Left renal pelvis (tissue), 4 donors: ENCODE results near the gene SMCO2. TPM values are rescaled to one million over a fixed set of nuclear protein-coding genes. Genes with fewer than 3 reads are reported as not detected.
"Not testable (repeated sequence)": the region's sequence is repeated elsewhere in the genome, so short reads cannot be mapped to it uniquely, and the experiment has no call there.

ENCODE experiments used
- DNase-seq, 4 donors: peaks; one replicate each; pipeline ENCODE4 v3.0.0-alpha.2; 2013; ENCODE audit warnings: low read depth in 4 of 4, low spot score in 3 of 4
- polyA plus RNA-seq, 4 donors: library from polyadenylated mRNA; unstranded; fragments of 120-200 nt; gene quantifications; one replicate each; pipeline ENCODE4 v1.2.1, GENCODE V29; 2013; ENCODE audit not compliant: insufficient read length in 4 of 4

The SMCO2 gene
- polyA plus RNA-seq, 4 donors: 0.14 to 0.45 (median 0.37) TPM; not detected in 1

GRCh38 chr12:27523642-27524493, 77.3 kb downstream of the SMCO2 start, which contains the start of gene PPFIBP1:
TSS of gene PPFIBP1 (plus strand) at chr12:27524206. CDS start at chr12:27633397, 109,191 bp downstream.
- DNase-seq: peak; percentile 97 to 98 (median 98)

DNA sequence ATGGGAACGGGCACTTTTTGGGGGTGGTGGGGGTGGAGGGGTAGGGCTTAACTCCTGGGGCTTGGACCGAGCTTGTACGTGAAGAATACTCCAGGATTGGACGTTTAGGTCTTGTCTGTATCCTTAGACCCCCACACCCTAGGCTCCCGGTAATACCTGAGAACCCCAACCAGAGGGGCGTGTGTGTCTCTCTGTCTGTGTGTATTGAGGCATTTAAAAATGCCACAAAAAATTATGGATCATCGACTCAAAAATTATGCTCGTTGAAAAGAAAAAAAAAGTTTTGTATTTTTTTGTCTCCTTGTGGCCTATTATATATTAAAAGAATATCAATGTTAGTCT, 77.9 kb downstream of the SMCO2 start:
- DNase-seq: no peak

GRCh38 chr12:27524839-27525753, 78.6 kb downstream of the SMCO2 start:
- DNase-seq: no peak

DNA sequence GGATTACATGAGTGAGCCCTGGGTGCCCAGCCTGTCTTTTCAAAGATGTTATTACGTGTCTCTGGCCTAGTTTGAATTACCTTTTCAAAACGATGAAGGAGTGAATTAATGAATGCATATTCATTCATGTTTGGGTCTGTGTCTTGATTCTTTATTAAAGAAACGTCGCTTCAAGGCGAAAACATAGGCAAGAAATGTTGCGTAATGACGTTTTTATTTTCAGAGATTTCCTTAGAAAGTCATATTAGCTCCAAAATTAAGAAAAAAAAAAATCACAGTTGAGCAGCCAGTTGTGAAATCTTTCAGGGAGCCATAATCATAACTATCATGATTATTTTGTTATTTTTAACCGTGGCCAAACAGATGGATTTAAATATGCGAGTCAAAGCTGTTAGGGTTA, 81.0 kb downstream of the SMCO2 start:
- DNase-seq: no peak

DNA sequence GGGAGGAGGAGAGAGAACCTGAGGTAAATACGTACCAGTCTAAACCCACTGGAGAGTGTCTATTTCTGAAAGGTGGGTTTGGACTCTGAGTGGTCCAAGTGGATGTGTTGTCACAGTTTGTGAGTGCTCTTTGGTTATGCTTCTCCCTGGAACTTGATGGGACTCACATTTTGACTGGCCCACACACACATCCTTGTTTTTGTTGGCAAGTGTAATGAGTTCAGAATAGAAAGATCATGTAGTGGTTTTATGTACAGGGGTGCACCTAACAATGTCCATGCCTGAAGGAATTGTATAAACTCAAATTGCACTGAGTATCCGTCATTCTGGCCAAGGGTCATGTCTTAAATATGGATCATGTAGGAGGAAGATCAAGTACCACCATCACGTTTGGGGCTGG, 82.3 kb downstream of the SMCO2 start:
- DNase-seq: no peak

GRCh38 chr12:27530157-27530922, 83.8 kb downstream of the SMCO2 start:
- DNase-seq: no peak

GRCh38 chr12:27531896-27532295, 85.4 kb downstream of the SMCO2 start:
- no peak for DNase-seq

DNA sequence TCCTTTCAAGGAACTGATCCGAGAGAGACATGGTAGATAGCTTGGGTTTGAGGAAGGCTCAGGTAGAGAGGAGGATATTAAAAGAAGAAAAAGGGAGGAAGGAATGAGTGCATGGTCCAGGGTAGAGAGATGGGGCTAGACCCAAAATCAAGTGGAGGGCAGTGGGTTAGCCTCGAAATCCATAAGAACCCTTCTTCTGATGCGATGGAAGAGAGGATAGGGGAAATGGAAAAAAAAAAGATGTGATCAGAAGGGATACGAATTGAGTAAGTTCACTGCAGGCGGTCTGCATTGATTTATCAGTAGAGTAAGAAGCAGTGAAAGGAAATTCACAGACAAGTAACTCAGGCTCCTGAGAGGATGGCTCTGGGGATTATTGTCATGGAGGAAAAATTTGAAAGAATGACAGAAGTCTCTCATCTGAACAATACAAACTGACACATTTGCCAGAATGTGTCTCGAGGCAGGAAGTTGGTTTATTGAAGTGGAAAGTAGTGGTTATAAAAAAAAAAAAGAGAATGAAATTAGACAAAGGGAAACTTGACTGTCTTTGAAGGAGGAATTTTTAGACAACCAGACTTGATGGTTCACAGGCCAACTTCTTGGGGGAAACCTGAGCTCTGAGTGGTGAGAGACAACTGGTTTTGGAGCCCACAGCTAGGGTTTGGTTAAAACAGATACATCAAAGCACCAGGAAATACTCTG, 87.7 kb downstream of the SMCO2 start:
- no peak for DNase-seq

DNA sequence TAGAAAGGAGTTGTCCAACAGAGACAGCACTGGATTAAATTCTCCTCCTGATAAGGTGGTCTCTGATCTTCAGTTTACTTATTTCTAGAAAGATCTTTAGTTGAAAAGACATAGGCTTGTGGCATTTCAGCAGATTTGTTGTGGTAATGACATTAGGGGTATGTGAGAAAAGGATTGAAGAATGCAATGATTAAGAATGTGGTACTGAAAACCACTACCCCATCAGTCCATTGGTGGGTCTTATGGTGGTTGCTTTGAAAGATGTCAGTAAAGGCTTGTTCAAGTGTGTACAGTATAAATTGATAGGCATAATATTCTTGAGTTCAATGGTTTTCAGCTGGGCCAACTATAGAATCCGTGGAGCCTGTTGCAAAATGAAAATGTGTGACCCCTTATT, 88.2 kb downstream of the SMCO2 start:
- no peak for DNase-seq

- DNase-seq: no peak
These were observed 88.8 kb downstream of the SMCO2 start for GRCh38 chr12:27535318-27535717.

GRCh38 chr12:27537855-27538675, 91.5 kb downstream of the SMCO2 start:
- DNase-seq: no peak

DNA sequence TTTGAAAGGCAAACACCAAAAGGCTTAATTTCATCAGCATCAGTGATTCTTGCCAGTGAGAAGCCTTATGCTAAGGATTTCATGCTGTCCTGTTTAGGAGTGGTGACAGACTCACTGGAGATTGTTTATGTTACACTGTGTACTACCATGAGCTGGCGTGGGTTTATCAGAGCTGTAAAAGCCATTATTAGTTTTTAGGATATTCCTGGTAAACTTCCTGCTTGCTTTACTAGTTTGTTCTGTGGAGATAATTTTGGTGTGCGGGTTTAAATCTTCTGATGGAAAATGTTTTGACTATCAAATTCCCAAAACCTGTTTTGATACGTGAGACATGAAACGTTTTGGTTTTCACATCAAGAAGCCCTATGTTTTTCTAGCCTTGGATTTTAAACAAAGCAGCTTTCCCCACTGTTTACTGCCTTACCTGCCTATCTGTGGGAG, 92.7 kb downstream of the SMCO2 start:
- no peak for DNase-seq

- no peak for DNase-seq
These were observed 94.6 kb downstream of the SMCO2 start for GRCh38 chr12:27541031-27541719.

GRCh38 chr12:27542628-27543027, 96.1 kb downstream of the SMCO2 start:
- DNase-seq: no peak

- not testable (repeated sequence) for DNase-seq
These were observed 98.3 kb downstream of the SMCO2 start for GRCh38 chr12:27544858-27545257.

DNA sequence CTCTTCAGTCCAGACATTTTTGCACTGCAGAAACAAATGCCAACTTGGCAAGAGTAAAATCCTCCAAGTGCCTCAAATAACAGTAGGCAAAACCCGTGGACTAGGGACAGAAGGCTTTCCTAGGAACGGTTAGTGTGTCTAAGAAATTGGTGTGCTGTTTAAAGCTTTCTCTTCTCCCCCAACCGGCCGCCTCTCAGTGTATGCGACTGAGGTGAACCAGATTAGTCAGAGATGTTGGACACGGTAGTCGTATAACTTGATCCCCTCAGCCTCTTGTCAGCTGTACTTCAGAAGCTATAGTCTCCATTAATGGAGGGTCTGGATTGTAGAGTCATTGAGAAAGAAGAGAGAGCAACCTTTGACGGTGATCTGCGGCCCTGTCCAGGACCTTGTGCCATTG, 99.1 kb downstream of the SMCO2 start:
- DNase-seq: no peak

DNA sequence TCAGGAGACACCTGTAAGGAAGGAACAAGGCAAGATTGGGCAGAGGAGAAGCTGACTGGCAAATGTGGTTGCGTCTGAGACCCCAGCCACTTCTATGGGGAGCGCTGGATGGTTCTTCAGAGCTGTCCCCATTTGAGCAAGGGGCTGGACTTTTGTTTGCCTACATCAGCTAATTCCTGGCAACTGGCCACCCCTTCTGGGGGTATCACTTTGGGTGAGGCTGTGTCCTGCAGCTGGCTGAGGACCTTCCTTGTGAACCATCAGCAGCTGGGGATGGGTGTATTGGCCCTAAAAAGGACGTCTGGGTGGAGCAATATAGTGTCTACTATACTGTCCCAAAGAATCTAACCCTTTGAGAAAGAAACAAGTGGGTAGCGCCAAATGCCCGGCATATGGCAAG, 101.1 kb downstream of the SMCO2 start:
- no peak for DNase-seq

DNA sequence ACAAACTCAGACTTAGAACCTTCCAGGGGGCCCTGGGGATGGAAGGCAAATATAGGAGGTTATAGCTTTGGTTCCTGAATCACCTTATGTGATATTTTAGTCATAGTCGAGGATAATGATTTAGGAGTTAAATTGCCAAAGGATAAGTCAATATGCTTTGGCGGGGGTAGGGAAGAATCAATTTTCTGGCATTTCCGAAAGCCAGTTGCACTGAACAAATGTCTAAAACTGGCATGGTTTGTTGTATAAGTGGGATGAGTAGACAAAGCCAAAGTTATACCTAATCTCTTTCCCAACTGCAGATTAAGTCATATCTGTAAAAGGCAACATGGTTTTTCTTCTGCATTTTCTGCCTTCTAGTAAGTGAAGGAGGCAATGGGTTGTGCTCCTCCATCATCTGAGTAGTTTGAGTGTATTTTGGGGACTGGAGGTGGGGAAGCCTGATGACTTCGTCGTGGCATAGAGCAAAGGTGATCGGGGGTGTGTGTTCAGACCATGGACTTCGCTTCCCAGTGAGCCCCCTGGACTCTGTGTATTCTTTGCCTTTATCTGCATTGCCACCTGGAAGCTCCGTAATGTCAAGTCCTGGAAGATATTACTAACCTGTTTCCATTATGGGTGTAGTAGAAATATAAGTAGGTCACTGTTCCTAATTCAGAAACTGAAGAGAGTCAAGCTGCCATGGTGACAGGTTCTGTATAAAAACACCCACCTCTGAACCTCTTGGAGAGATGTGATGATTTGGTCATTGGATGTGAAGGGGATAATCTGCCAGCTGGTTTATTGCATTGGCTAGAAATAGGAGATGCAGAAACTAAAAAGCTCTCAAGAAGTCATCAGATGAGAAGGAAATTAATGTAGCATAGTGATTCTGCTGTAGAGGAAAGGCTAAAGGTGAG, 102.0 kb downstream of the SMCO2 start:
- DNase-seq: no peak
